GM19043 (cell line): ENCODE measurements around the gene CTIF.

Experiments used
- ATAC-seq: cut with Tn5 transposase; IDR thresholded peaks from one replicate; pipeline ENCODE4 v1.9.1; 2021; ENCODE audit warnings: low read depth; ENCODE audit not compliant: unreplicated experiment

The CTIF gene

GRCh38 chr18:48762836-48763718 lies 224.2 kb downstream of the CTIF start:
- ATAC-seq = no peak

GRCh38 chr18:48763719-48764100 lies 224.9 kb downstream of the CTIF start:
- no peak for ATAC-seq

- no peak for ATAC-seq
Observed at GRCh38 chr18:48765053-48765452, 226.2 kb downstream of the CTIF start.

- ATAC-seq = no peak
Observed at GRCh38 chr18:48766026-48766425, 227.2 kb downstream of the CTIF start.

- no peak for ATAC-seq
Observed at GRCh38 chr18:48766487-48766886, 227.7 kb downstream of the CTIF start.

- no peak for ATAC-seq
Observed at GRCh38 chr18:48767090-48767690, 228.4 kb downstream of the CTIF start.

GRCh38 chr18:48769006-48769636 lies 230.3 kb downstream of the CTIF start:
- ATAC-seq = no peak

- no peak for ATAC-seq
Observed at GRCh38 chr18:48770243-48770642, 231.4 kb downstream of the CTIF start.

GRCh38 chr18:48771641-48772375 lies 233.0 kb downstream of the CTIF start:
- no peak for ATAC-seq

- no peak for ATAC-seq
Observed at GRCh38 chr18:48772457-48772856, 233.6 kb downstream of the CTIF start.

GRCh38 chr18:48773821-48774220 lies 235.0 kb downstream of the CTIF start:
- no peak for ATAC-seq

- ATAC-seq = no peak
Observed at GRCh38 chr18:48774941-48775340, 236.1 kb downstream of the CTIF start.

GRCh38 chr18:48775372-48776155 lies 236.7 kb downstream of the CTIF start:
- ATAC-seq = no peak

GRCh38 chr18:48776156-48776555 lies 237.3 kb downstream of the CTIF start:
- no peak for ATAC-seq

GRCh38 chr18:48776641-48777025 lies 237.8 kb downstream of the CTIF start:
- ATAC-seq = no peak

- ATAC-seq = no peak
Observed at GRCh38 chr18:48777026-48777743, 238.4 kb downstream of the CTIF start.

- no peak for ATAC-seq
Observed at GRCh38 chr18:48777744-48778116, 238.9 kb downstream of the CTIF start.

GRCh38 chr18:48778344-48779011 lies 239.6 kb downstream of the CTIF start:
- no peak for ATAC-seq

GRCh38 chr18:48779462-48779861 lies 240.6 kb downstream of the CTIF start:
- no peak for ATAC-seq
